HG03354 (cell line): ENCODE data around the gene EEF2K.

Experiments used
- ATAC-seq: cut with Tn5 transposase; IDR thresholded peaks from one replicate; pipeline ENCODE4 v1.9.1; 2021; ENCODE audit warnings: mild to moderate bottlenecking; ENCODE audit not compliant: unreplicated experiment, poor library complexity, severe bottlenecking

The EEF2K gene

DNA sequence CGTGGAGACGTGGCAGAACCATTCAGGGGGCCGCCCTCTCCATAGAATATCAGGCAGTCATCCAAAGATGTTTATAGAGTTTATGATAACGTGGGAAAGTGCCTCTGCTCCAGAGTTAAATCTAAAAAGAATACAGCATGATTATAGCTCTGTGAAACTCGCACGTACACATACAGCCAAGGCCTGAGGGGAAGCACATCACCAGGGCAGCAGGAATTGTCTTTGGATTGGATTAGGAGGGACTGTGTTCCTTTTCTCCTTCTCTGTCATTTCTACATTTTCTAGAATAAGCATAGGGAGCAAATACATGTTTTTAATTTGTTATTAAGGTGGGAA lies 26.9 kb downstream of the EEF2K start:
- ATAC-seq, result no peak

DNA sequence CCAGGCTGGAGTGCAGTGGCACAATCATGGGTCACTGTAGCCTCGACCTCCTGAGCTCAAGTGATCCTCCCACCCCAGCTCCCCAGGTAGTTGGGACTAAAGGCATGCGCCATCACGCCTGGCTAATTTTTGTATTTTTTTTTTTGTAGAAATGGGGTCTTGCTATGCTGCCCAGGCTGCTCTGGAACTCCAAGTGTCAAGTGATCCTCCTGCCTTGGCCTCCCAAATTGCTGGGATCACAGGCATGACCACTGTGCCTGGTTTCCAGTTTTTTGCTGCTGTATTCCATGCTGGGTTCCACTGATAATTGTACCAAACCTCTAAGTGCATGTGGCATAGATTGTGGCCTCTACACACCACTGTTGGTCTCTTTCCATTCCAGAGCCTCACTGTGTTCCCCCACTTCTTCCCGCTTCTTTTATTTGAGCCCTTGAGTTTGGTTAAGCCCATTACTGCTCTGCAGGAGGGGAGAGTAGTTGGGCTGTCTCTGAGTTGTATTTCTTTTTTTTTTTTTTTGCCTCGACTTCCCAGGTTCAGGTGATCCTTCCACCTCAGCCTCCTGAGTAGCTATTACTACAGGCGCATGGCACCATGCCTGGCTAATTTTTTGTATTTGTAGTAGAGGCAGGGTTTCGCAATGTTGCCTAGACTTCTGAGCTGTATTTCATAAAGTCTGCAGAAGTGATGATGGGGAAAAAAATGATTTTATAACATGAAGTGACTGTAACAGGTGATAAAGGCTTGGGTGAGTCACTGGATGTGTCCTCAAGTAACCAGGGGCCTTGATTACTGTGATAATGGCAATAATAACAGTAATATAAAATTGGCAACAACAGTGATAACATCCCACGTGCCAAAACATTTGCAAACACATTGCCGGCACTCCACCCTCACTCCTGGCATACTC lies 30.0 kb downstream of the EEF2K start:
- no peak for ATAC-seq

DNA sequence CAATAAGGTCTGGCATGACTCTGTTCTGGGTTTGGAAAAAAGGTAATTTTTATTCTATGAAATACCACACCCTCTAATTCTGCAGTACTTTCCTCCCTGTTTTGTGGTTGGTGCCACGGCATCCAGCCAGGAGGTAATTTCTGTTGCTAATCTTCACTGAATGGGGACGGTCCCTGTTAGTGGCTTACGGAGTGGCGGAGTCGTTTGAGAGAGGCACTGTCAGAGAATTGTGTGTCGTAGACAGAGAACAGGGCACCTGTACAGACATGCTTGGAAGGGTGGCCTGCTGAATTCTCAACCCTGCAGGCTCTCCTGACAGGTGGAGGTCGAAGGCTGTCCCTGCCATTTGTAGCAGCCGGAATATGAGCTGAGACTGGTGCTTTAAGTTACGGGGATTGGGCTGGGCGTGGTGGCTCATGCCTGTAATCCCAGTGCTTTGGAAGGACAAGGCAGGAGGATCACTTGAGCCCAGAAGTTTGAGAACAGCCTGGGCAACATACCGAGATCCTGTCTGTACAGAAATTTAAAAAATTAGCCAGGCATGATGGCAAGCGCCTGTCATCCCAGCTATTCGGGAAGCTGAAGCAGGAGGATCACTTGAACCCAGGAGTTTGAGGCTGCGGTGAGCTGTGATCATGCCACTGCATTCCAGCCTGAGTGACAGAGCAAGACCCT lies 33.2 kb downstream of the EEF2K start:
- no peak for ATAC-seq

DNA sequence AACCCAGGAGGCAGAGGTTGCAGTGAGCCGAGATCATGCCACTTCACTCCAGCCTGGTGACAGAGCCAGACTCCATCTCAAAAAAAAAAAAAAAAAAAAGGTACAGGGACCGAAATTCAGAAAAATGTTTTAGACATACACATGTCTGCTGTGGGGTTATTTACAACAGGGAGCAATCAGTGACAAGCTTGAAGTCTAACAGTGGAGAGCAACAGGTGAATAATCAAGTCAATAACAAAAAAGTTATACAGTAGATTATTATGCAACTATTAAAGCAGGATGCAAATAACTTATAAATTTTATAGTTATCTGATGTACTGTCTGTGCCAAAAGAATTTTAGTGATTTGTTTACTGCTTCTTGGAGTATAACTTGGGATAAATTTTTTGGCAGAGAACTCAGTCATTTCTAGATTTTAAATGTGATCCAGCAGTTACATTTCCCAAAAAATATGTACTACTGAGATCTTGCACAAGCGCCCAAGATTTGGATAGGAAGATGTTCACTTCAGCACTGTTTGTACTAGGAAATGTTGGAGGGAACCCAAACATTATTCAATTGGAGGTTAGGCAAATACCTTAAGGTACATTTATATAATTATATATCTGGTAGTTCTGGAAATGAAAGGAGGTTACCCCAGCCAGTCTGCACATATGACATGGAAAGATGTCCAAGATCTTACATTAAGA lies 34.1 kb downstream of the EEF2K start:
- no peak for ATAC-seq

DNA sequence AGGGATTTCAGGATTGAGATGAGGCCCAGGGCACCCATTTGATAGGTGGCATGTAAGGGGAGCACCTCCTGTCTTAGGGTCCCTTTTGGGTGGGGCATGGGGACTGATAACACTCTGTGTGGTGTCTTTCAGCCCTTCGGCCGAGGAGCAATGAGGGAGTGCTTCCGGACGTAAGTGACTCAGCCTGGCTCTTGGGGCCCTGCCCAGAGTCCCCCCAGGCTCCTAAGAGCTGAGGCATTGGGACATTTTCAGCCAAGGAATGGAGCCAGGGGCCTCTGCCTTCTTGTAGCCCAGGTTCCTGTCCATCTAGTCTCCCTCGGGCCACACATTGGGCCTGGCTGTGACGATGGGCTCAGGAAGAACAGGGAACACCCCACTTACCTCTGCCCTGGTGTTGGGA lies 44.4 kb downstream of the EEF2K start:
- no peak for ATAC-seq

DNA sequence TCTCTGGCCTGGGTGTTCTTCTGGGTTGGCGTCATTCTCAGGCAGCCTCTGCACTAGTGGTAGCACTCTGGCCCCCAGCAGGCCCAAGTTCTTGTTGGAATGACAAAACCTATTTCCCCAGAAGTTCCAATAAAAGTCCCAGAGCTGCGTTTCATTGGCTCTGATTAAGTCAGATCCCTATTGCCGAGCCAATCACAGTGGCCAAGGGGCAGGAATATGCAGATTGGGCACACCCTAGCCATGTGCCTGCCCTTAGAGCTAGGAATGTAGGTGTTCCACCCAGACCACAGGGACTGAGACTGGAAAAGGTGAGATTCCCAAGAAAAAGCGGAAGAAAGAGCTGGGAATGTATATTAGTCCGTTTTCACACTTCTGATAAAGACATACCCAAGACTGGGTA lies 46.2 kb downstream of the EEF2K start:
- ATAC-seq, result no peak

DNA sequence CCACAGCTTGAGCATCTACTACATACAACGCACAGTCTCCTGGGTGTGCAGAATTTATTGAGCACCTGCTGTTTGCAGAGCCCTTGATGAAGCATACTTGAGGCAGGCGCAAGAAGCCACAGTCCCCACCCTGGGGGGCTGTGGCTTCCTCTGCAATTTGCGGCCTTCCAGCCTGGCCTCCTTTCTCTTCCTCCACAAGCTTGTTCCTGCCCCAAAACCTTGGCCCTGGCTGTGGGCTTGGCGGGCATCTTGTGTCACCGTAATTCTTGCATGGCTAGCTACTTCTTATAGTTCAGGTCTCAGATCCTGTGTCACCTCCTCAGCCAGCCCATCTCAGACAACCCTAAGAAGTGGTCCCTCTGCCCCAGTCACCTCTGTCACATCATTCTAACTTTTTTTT lies 47.2 kb downstream of the EEF2K start:
- no peak for ATAC-seq

DNA sequence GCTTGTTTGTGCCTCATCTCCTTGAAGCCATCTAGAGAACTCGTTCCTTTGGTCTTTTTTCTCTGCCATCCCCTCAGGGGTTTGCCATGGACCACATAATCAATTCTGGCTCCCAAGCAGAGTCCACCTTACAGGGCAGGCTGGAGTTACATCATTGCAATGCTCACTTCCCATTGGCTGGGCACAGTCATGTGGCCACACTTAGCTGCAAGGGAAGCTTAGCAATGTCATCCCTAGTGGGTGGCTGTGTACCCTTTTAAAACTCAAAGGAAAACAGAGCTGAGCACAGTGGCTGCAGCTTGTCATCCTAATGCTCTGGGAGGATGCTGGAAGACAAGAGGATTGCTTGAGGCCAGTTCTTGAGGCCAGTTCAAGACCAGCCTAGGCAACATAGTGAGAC lies 49.3 kb downstream of the EEF2K start:
- ATAC-seq, result no peak

DNA sequence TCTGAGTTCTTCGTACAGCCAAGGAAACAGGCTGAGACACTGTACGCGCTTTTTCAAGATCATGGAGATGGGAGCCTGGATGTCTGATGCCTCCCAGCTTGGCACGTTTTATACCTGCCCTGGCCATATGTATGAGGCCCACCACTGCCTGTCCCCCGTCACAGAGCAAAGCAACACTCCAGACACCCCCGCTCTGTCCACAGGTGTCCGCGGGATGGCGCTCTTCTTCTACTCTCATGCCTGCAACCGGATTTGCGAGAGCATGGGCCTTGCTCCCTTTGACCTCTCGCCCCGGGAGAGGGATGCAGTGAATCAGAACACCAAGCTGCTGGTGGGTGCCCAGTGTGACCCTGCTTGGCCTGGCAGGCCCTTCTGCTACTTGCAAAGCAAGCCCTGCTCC lies 51.4 kb downstream of the EEF2K start:
- ATAC-seq, result no peak

DNA sequence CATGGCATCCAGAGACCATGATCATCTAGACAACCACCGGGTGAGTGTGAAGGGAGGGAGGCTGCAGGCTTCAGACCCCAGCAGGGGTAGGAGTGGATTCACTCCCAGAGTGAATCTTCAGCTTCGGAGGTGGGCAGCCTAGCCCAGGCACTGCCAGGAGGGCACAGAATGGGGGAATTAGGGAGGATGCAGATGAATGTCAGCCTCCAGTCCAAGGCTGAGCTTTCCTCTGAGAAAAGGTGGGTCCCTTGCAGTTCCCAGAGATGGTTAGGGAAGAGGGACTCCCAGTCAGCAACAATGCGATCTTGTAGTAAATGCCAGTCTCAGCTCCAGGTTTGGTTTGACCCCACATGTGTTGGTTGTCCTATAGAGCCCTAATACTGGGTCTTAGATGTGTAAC lies 54.4 kb downstream of the EEF2K start:
- ATAC-seq, result no peak

DNA sequence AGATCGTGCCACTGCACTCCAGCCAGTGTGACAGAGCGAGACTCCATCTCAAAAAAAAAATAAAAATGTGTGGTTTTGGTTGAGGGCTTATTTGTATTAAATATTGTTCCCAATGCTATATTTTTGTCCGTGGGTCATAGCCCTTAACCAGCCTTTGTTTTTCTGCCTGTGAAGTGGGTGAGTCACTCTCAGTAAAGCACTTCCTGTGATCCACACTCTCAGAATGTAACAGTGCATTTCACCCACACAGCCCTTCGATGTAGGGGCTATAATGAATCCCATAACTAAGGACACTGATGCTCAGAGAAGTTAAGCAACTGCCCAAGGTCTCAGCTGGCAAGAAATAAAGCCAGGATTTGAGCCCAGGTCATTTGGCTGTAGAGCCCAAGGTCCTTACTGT lies 56.4 kb downstream of the EEF2K start:
- no peak for ATAC-seq

DNA sequence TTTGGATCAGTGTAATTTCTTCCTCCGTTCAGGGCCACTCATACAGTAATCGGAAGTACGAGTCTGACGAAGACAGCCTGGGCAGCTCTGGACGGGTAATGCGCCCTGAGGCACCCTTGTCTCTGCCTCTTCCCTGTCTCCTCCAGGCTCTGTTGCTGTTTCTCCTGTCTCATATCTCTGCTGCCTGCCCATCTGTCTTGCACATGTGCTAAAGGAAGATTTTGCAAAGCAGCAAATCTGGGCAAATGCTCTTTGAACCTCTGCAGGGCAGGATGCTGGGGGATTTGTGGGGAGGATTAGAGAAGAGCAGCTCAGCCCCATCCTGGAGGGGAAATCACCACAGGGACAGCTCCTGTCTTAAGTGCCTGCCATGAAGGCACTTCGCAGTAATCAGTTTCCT lies 58.7 kb downstream of the EEF2K start:
- no peak for ATAC-seq

DNA sequence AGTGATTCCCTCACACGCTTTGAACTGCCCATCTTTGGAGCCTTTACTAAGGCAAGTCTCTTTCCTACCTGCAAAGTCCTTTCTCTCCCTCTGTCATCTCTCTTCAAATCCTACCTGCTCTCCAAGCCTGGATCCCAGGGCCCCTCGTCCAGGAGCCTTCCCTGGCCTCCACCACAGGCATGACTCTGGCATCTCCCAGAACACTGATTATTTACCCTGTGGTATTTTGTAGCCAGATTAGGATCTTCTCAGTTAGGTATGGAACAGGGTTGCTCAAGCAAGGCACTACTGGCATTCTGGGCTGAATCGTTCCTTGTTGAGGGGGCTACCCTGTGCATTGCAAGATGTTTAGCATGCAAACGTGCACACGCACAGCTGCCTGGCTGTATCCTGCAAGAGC lies 59.3 kb downstream of the EEF2K start:
- ATAC-seq, result no peak

DNA sequence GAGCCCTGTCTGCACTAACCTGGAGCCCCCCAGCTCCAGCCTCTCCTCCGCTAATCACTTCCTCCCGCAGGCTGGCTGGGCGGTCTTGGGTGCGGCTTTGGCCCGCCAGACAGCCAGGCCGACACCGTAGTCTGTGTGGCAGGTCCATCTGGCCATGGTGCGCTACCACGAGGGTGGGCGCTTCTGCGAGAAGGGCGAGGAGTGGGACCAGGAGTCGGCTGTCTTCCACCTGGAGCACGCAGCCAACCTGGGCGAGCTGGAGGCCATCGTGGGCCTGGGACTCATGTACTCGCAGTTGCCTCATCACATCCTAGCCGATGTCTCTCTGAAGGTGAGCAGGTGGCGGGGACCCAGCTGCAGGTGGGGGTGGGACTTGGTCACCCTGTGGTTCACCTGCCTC lies 60.5 kb downstream of the EEF2K start:
- no peak for ATAC-seq

DNA sequence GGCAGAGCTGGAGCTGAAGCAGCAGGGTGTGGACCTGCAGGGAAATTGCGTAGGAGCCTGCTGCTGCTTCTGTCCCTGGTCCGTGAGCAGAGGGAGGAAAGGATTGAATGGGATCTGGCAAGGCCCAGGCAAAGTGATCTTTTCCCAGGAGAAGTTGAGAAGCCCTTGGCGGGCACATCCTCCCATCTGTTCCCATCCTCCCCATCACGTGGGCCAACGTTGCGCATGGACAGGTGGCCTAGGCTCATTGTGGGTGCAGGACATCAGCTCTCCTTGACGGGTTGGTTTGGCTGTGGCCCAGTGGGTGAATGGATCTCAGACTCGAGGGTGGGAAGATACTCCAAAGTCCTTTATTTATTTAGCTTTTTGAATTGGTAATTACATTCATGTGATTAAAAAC lies 61.7 kb downstream of the EEF2K start:
- ATAC-seq, result no peak

DNA sequence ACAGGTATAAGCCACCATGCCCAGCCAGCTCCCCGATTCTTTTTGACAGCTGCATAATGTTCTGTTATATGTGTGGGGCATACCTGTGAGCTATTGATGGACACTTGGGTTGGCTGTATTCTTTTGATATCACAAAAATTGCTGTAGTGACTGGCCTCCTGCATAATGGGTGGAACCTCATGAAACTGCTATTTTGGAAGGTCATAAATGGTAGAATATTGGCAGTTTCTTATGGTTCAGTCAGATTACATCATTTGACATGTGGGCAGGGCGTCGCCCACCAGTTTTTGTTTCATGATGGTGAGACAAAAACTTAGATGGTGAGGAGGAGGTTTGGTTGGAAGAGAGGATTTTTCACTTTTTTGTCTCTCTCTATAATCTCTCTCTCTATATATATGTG lies 64.4 kb downstream of the EEF2K start:
- ATAC-seq, result no peak

DNA sequence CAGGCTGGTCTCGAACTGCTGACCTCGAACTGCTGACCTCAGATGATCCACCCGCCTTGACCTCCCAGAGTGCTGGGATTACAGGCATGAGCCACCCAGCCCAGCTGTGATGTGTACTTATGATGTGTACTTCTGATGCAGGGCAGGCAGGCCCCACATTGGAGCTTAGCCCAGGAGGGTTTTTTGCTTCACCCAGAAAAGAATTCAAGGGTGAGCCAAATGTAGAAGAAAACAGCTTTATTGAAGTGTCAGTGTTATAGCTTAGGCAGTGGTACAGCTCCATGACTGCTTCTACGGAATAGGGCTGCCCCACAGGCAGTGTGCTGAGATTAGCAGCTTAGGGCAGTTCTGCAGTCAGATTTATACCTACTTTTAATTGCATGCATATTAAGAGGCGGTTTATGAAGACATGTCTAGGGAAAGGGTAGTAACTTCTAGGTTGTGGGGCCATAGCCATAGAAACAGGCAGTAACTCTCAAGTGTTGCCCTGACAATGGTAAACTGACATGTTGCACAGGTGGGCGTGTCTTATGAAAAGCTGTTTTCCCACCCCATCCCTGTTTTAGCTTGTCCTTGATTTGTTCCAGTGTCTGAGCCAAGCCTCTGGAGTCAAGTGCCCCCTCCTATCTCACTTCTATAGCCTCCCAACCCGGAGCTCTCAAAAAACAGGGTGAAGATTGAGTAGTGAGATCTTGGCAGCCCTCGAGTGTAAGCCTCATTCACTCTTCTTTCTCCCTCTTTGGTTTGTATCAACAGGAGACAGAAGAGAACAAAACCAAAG lies 67.0 kb downstream of the EEF2K start:
- ATAC-seq, result no peak

DNA sequence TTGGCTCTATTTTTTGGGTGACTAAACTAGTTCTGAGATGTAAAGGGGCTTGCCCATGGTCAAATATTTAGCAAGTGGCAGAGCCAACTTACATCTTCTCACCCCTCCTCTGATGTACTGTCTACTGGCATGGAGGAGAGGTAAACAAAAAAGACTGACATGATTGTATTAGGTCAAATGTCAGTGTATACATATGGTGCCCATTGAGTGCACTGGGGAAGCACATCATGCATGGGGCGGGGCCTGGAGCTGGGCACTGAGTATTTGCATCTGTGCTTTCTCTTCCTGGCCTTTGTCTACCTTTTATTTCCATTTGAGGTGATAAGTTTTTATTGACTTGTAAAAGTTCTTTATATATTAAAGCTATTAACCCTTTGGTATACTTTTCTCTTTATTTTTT lies 68.8 kb downstream of the EEF2K start:
- no peak for ATAC-seq

DNA sequence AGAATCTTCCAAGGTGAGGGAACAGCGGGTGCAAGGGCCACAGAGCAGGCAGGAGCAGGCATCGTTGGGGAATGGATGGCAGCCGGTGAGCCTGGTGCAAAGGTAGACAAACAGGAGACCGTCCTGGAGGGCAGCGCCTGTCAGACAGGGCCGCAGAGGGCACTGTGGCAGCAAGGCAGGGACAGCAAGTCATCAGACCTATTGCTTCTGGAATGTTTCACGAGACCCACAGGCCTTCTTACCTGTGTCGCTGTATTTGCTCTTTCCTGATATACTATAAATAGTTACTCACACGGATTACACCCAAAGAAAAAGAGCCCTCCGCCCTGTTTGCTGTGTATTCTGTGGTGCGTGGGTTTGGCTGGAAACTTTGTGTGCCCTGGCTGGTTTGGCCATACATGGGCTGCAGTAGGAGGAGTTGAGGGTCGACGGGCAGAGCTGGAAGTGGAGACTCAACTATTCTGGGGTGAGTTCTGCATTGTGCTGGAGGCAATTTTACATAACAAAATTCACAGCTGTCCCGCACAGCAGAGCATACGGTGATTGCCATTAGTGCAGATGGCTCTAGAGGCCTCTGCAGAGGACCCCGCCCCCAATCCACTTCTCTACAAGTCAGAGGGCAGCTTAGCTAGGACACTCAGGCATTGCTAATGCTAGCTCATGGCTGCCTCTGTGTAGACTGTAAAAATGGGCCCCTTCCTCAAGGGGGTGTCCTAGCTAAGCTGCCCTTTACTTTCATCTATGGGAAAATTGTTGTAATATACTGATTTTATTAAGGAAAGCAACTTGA lies 72.6 kb downstream of the EEF2K start:
- no peak for ATAC-seq
